Measurements from ENCODE around the gene APMAP. TPM values are rescaled to one million over a fixed set of nuclear protein-coding genes. Genes with fewer than 3 reads are reported as not detected.

Gene APMAP
- total RNA-seq, 2 experiments from 2014 or later = 36.7 to 40.0 TPM

DNA sequence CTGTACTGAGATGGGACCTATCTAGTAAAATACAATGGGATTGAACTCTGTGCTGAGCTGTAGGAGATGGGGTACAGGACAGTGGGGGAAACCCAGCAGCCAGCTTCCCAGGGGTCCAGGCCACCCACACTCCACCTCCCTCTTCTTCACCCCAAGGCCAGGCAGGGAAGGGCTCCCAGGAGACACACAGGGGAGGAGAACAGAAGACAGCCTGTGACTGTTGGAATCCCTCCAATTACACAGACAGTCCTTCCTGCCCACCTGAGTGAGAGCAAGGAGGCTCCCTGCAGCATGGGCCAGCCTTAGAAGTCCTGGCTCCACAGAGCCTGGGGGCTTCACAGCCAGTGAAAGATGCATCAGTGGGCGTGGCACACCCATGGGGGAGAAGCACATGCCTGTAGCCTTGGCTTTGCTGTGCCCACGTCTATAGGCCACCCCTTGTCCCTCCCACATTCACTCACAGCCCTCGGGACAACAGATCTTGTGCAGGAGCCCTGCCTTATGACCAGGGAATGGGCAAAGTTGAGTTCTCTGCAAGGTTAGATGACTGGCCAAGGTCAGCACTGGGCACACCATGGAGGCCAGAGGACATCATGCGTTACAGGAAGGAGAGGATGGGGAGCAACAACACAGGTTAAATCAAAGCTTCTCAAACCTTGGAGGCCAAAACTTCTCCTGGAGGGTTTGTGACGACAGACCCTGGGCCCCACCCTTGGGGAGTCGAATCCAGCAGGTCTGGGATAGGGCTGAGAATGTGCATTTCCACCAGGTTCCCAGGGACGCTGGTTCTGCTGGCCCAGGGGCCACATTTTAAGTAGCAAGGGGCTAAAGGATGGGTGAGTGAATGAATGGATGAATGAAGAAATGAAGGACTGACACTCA lies 55.8 kb downstream of the APMAP start:
- ChIA-PET CTCF (no interaction called here), POLR2A (no interaction called here)
- ATAC-seq (no peak), DNase-seq (no peak)
- TF ChIP-seq, protein P1, sequence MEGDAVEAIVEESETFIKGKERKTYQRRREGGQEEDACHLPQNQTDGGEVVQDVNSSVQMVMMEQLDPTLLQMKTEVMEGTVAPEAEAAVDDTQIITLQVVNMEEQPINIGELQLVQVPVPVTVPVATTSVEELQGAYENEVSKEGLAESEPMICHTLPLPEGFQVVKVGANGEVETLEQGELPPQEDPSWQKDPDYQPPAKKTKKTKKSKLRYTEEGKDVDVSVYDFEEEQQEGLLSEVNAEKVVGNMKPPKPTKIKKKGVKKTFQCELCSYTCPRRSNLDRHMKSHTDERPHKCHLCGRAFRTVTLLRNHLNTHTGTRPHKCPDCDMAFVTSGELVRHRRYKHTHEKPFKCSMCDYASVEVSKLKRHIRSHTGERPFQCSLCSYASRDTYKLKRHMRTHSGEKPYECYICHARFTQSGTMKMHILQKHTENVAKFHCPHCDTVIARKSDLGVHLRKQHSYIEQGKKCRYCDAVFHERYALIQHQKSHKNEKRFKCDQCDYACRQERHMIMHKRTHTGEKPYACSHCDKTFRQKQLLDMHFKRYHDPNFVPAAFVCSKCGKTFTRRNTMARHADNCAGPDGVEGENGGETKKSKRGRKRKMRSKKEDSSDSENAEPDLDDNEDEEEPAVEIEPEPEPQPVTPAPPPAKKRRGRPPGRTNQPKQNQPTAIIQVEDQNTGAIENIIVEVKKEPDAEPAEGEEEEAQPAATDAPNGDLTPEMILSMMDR (IDR thresholded peaks at IDR 0.05) = no peak
- Mint-ChIP-seq H3K27me3 (no peaks in the 10 kb centered on the region), H3K27ac (no peak overlapping the region), H3K36me3 (ENCODE audit: low read depth) (no peaks in the 10 kb centered on the region), H3K9me3 (peaks cover 2% of the 10 kb centered on the region), H3K4me1 (ENCODE audit: low read depth) (peaks cover 13% of the 10 kb centered on the region), H3K4me3 (no peak overlapping the region)
- intact Hi-C loops (cut with micrococcal nuclease) = no loop called here

DNA sequence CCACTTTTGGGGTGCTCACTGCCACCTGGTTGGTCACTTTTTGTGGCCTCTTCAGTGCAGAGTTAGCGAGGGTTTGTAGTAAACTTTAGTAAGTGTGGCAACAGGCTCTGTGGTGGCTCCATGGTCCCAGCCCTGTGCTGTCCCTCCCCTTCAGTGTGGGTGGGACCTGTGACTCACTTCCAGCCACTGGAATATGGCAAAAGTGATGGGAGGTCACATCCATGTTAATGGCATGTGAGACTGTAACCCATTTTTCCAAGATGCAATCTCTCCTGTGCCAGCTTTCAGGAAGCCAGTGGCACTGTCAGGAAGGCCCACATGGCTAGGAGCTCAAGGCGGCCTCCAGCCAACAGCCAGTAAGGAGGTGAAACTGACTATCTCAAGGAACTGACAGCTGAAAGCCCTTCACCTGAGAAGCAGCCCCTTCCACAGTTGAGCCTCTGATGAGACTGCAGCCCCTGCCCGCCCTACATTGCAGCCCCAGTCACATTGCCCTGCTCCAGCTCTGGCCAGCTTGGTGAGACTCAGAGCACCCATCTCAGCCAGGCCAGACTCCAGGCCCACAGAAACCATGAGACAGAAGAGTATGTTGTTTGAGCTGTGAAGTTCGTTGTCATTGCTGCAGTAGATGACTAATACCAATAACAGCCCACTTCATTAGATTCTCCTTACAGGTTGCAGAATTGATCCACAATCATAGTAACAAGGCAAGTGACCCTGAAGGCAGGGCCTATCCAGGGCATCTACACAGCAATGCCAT lies 56.6 kb downstream of the APMAP start:
- Mint-ChIP-seq H3K4me1 (ENCODE audit: low read depth) (peaks cover 21% of the 10 kb centered on the region), H3K27ac (no peak overlapping the region), H3K4me3 (no peak overlapping the region), H3K27me3 (no peaks in the 10 kb centered on the region), H3K36me3 (ENCODE audit: low read depth) (no peaks in the 10 kb centered on the region), H3K9me3 (peaks cover 2% of the 10 kb centered on the region)
- POLR2A ChIA-PET = no interaction called here
- intact Hi-C loops (cut with micrococcal nuclease) = no loop called here
- ATAC-seq (peak; percentile 55), DNase-seq (no peak)
- CTCF ChIA-PET = no interaction called here
- TF ChIP-seq, protein P1 (IDR thresholded peaks at IDR 0.05) = no peak

DNA sequence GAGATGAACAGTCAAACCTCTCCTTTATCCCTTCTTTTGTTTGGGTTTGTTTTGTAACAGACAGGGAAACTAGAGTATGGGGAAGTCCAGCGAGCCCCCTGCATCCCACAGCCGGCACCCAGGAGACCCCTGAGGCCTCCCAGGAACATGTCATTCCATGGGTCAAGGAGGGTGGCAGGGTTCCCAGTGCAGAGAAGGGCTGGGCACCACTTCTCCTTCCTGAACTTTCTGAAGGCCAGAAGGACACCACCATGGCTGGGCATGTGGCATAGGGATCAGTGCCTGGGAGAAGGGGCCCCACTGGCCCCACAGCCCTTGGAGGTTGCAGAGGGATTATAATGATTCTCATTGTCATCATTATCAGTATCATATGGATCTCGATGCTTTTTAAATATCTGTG lies 57.4 kb downstream of the APMAP start:
- peaks cover 28% of the 10 kb centered on the region for H3K4me1 Mint-ChIP-seq (ENCODE audit: low read depth)
- H3K27me3 Mint-ChIP-seq = no peaks in the 10 kb centered on the region
- ATAC-seq = no peak
- no peak overlapping the region for H3K27ac Mint-ChIP-seq
- DNase-seq = no peak
- ChIA-PET CTCF (no interaction called here), POLR2A (no interaction called here)
- TF ChIP-seq, protein P1 (IDR thresholded peaks at IDR 0.05) = no peak
- no peak overlapping the region for H3K4me3 Mint-ChIP-seq
- H3K9me3 Mint-ChIP-seq = peaks cover 2% of the 10 kb centered on the region
- no peaks in the 10 kb centered on the region for H3K36me3 Mint-ChIP-seq (ENCODE audit: low read depth)
- intact Hi-C loops (cut with micrococcal nuclease) = no loop called here

DNA sequence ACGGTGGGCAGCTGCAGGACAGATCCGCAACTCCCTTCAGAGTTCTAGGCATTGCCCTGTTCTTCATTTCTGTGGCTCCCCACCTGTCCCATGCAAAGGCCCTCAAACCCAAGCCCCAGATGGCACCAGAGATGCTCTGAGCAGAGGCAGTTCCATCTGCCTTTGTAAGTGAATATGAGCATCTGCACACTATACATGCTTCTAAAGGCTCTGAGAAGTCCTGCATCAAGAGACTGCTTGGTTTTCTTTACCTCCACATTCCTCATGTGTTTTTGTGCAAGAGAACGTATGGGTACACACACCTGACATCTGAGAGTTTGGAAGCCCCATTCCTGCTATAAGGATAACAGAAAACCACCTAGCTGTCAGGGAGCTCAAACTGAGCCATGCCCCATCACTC lies 57.8 kb downstream of the APMAP start:
- POLR2A ChIA-PET = no interaction called here
- TF ChIP-seq, protein P1 (IDR thresholded peaks at IDR 0.05) = no peak
- intact Hi-C loops (cut with micrococcal nuclease) = no loop called here
- CTCF ChIA-PET = no interaction called here
- Mint-ChIP-seq H3K27me3 (no peaks in the 10 kb centered on the region), H3K9me3 (peaks cover 2% of the 10 kb centered on the region), H3K36me3 (ENCODE audit: low read depth) (no peaks in the 10 kb centered on the region), H3K4me1 (ENCODE audit: low read depth) (peaks cover 30% of the 10 kb centered on the region), H3K4me3 (no peak overlapping the region), H3K27ac (no peak overlapping the region)
- no peak for ATAC-seq
- DNase-seq = no peak

DNA sequence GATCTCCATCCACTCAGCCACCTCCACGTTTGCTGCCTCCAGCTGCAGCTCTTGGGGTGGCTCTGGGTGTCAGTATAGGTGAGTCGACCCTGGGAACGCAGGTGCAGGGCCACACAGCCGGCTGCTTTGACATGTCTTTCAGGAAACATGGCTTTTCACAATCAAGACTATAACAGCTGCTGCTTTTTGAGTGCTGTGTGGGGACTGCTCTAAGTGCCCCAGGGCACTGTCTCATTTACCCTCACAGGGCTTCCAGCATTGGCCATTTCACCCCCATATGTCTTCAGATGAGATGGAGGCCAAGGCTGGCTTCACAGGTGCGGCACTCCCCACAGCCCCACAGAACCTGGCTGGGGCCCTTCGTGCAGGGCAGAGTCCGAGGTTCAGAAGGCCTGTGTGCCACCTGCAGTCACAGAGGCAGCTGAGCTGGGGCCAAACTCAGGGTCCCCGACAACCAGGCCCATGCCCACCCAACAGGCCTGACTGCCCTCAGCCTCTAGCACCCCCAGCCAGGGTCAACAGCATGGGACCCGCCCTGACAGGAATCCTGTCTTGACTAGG lies 58.4 kb downstream of the APMAP start:
- CTCF ChIA-PET = no interaction called here
- TF ChIP-seq, protein P1 (IDR thresholded peaks at IDR 0.05) = no peak
- no peak overlapping the region for H3K4me3 Mint-ChIP-seq
- ATAC-seq (no peak), DNase-seq (no peak)
- POLR2A ChIA-PET = no interaction called here
- H3K9me3 Mint-ChIP-seq = peaks cover 2% of the 10 kb centered on the region
- no peaks in the 10 kb centered on the region for H3K27me3 Mint-ChIP-seq
- intact Hi-C loops (cut with micrococcal nuclease) = no loop called here
- no peak overlapping the region for H3K27ac Mint-ChIP-seq
- H3K4me1 Mint-ChIP-seq (ENCODE audit: low read depth) = peaks cover 30% of the 10 kb centered on the region
- no peaks in the 10 kb centered on the region for H3K36me3 Mint-ChIP-seq (ENCODE audit: low read depth)
